Measurements from ENCODE around the gene NTRK3. TPM values are rescaled to one million over a fixed set of nuclear protein-coding genes. Genes with fewer than 3 reads are reported as not detected.

The NTRK3 gene
- total RNA-seq, 1 donor from 2014 or later: 3.2 TPM

Other genes with a start within 250 kb of the NTRK3 start
- gene MRPL46, start 210.6 kb upstream of the NTRK3 start, total RNA-seq: 68.5 TPM
- gene MRPS11, start 211.0 kb upstream of the NTRK3 start, total RNA-seq: 73.6 TPM